DOHH2 (cell line): ENCODE results near the gene FBRSL1.

Experiments
- H3F3A ChIP-seq: fragments of 200-600 bp; sonication (generic), shearing (Covaris generic); 2 replicates; pipeline ENCODE4 v1.6.0; 2016; ENCODE audit warnings: antibody characterized with exemption, mild to moderate bottlenecking; ENCODE audit not compliant: control insufficient read depth, insufficient read depth
- H3K27ac ChIP-seq: fragments of 200-600 bp; sonication (generic); 2 replicates; pipeline ENCODE4 v1.5.1; 2014; ENCODE audit warnings: low read depth, mild to moderate bottlenecking, low read length, moderate library complexity
- H3K27me3 ChIP-seq: fragments of 200-600 bp; sonication (generic); 2 replicates; pipeline ENCODE4 v1.6.1; 2014; ENCODE audit warnings: mild to moderate bottlenecking, low read length, mixed read lengths; ENCODE audit not compliant: control insufficient read depth
- H3K36me3 ChIP-seq: fragments of 200-600 bp; sonication (generic); 2 replicates; pipeline ENCODE4 v1.6.1; 2014; ENCODE audit warnings: mild to moderate bottlenecking, low read length, moderate library complexity, mixed read lengths; ENCODE audit not compliant: control insufficient read depth
- H3K4me1 ChIP-seq: fragments of 200-600 bp; sonication (generic); 2 replicates; pipeline ENCODE4 v1.6.1; 2014; ENCODE audit warnings: mild to moderate bottlenecking, low read length, mixed read lengths; ENCODE audit not compliant: control insufficient read depth
- H3K4me2 ChIP-seq: fragments of 200-600 bp; sonication (generic); 2 replicates; pipeline ENCODE4 v1.6.0; 2014; ENCODE audit warnings: mild to moderate bottlenecking, low read length, moderate library complexity
- H3K4me3 ChIP-seq: fragments of 200-600 bp; sonication (generic); 2 replicates; pipeline ENCODE4 v1.5.1; 2014; ENCODE audit warnings: mild to moderate bottlenecking, low read length, mixed read lengths
- H3K79me2 ChIP-seq: fragments of 200-600 bp; sonication (generic); 2 replicates; pipeline ENCODE4 v1.6.1; 2014; ENCODE audit warnings: mild to moderate bottlenecking, low read length, mixed read lengths; ENCODE audit not compliant: control insufficient read depth
- H3K9me2 ChIP-seq: fragments of 200-600 bp; sonication (generic); replicated peaks from 2 replicates; pipeline ENCODE4 v1.6.1; 2014; ENCODE audit warnings: mild to moderate bottlenecking, low read length, mixed read lengths; ENCODE audit not compliant: control insufficient read depth
- H3K9me3 ChIP-seq: fragments of 200-600 bp; sonication (generic); 2 replicates; pipeline ENCODE4 v1.6.1; 2014; ENCODE audit warnings: antibody characterized with exemption, low read length, mixed read lengths; ENCODE audit not compliant: control insufficient read depth, insufficient read depth
- H4K20me1 ChIP-seq: fragments of 200-600 bp; sonication (generic); 2 replicates; pipeline ENCODE4 v1.6.0; 2014; ENCODE audit warnings: low read depth, mild to moderate bottlenecking, antibody characterized with exemption, low read length, moderate library complexity; ENCODE audit not compliant: control insufficient read depth, insufficient read depth
- CTCF ChIP-seq: fragments of 200-600 bp; sonication (generic); IDR thresholded peaks from one replicate; pipeline ENCODE4 v1.5.1; 2014; ENCODE audit warnings: antibody characterized with exemption, mild to moderate bottlenecking, low read depth, low read length; ENCODE audit not compliant: poor library complexity, severe bottlenecking
- EZH2phosphoT487 ChIP-seq: fragments of 200-600 bp; sonication (generic); IDR thresholded peaks from 2 replicates; pipeline ENCODE4 v1.6.1; 2017; ENCODE audit warnings: borderline replicate concordance, mild to moderate bottlenecking, antibody characterized with exemption, low read length, moderate library complexity, mixed read lengths

The FBRSL1 gene

DNA sequence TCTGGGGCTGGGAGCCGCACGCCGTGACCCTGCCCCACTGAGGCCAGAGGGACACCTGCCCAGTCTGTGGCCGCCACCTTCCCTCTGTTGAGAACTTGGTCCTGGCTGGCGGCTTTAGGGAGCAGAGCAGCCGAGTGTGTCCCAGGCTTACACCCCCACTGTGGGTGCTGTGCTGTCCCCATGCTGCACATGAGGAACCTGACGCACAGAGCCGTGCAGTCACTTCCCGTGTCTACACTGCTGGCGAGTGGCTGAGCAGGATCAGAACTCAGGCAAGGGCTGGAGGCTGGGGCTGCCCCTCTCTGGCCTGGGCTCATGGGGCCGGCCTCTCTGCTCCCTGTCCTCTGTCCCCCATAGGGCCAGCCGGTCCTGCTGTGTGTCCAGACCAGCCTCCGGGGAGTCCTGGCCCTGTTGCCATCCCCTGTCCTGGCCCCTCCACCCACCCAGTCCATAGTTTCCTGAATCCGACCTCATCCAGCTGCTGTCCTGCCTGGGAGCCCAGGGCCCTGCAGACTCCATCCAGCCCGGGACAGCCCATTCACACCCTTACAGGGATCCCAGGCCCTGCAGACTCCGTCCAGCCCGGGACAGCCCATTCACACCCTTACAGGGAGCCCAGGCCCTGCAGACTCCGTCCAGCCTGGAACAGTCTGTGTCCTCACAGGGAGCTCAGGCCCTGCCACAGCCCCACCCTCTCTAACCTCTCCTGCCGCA, 10.3 kb downstream of the FBRSL1 start:
- Histone ChIP-seq H3K27me3 (no peaks in the 10 kb centered on the region), H4K20me1 (peaks cover 32% of the 10 kb centered on the region), H3K79me2 (peaks cover 95% of the 10 kb centered on the region), H3K4me3 (no peak overlapping the region), H3K9me3 (no peaks in the 10 kb centered on the region), H3F3A (no peaks in the 10 kb centered on the region), H3K9me2 (no peaks in the 10 kb centered on the region), H3K27ac (no peak overlapping the region), H3K4me1 (peaks cover 14% of the 10 kb centered on the region), H3K4me2 (peak overlapping the region; percentile 12; the same call in 1 of the 2 replicates), H3K36me3 (no peaks in the 10 kb centered on the region)
- TF ChIP-seq EZH2phosphoT487: no peak
- TF ChIP-seq CTCF: no peak

- H3K79me2 ChIP-seq: peaks cover 95% of the 10 kb centered on the region
- TF ChIP-seq CTCF (no peak), EZH2phosphoT487 (no peak)
- no peaks in the 10 kb centered on the region for H3F3A ChIP-seq
- no peaks in the 10 kb centered on the region for H3K36me3 ChIP-seq
- no peak overlapping the region for H3K27ac ChIP-seq
- no peak overlapping the region for H3K4me3 ChIP-seq
- H4K20me1 ChIP-seq: peaks cover 32% of the 10 kb centered on the region
- peaks cover 16% of the 10 kb centered on the region for H3K4me1 ChIP-seq
- no peaks in the 10 kb centered on the region for H3K27me3 ChIP-seq
- H3K9me2 ChIP-seq: no peaks in the 10 kb centered on the region
- H3K9me3 ChIP-seq: no peaks in the 10 kb centered on the region
- no peak overlapping the region for H3K4me2 ChIP-seq
Observed at GRCh38 chr12:132500856-132501180, 10.9 kb downstream of the FBRSL1 start.

- Histone ChIP-seq H3K36me3 (no peaks in the 10 kb centered on the region), H3F3A (no peaks in the 10 kb centered on the region), H4K20me1 (peaks cover 32% of the 10 kb centered on the region), H3K9me3 (no peaks in the 10 kb centered on the region), H3K4me1 (peaks cover 21% of the 10 kb centered on the region), H3K9me2 (no peaks in the 10 kb centered on the region), H3K27me3 (no peaks in the 10 kb centered on the region), H3K4me2 (no peak overlapping the region), H3K4me3 (no peak overlapping the region), H3K79me2 (peaks cover 94% of the 10 kb centered on the region), H3K27ac (no peak overlapping the region)
- TF ChIP-seq EZH2phosphoT487: no peak
- no peak for TF ChIP-seq CTCF
Observed at GRCh38 chr12:132501204-132501940, 11.4 kb downstream of the FBRSL1 start.
